CD4-positive, alpha-beta T cell treated with Interleukin-17A for 4 hours (primary cell): ENCODE measurements around the gene KRTAP9-9.
"Not testable (repeated sequence)": the region's sequence is repeated elsewhere in the genome, so short reads cannot be mapped to it uniquely, and the experiment has no call there.

Source experiments
- DNase-seq: peaks from one replicate; pipeline ENCODE4 v3.0.0-alpha.2; 2020; ENCODE audit warnings: mixed read lengths

The KRTAP9-9 gene

GRCh38 chr17:41255381-41256290 is at the start of gene KRTAP9-9:
KRTAP9-9 (plus strand) TSS chr17:41255384.
- not testable (repeated sequence) for DNase-seq

- DNase-seq = no peak
Observed at GRCh38 chr17:41211845-41212466, 43.2 kb upstream of the KRTAP9-9 start.

- no peak for DNase-seq
Observed at GRCh38 chr17:41212524-41213169, 42.5 kb upstream of the KRTAP9-9 start.

- DNase-seq = no peak
Observed at GRCh38 chr17:41215681-41216080, 39.5 kb upstream of the KRTAP9-9 start.

- no peak for DNase-seq
Observed at GRCh38 chr17:41223821-41224220, 31.4 kb upstream of the KRTAP9-9 start.

- DNase-seq = no peak
Observed at GRCh38 chr17:41226051-41226450, 29.1 kb upstream of the KRTAP9-9 start.

- DNase-seq = not testable (repeated sequence)
Observed at GRCh38 chr17:41226598-41227095, 28.5 kb upstream of the KRTAP9-9 start, which contains the start of gene KRTAP9-2. KRTAP9-2 (plus strand) TSS chr17:41226648; CDS start chr17:41226655, 7 bp downstream.

GRCh38 chr17:41230094-41230493 is 25.1 kb upstream of the KRTAP9-9 start:
- DNase-seq = no peak

- DNase-seq = no peak
Observed at GRCh38 chr17:41231731-41232130, 23.5 kb upstream of the KRTAP9-9 start.

GRCh38 chr17:41232399-41233105 is 22.6 kb upstream of the KRTAP9-9 start, which contains the start of gene KRTAP9-3:
KRTAP9-3 (plus strand) TSS chr17:41232449; CDS start chr17:41232502, 53 bp downstream.
- not testable (repeated sequence) for DNase-seq

GRCh38 chr17:41237116-41237515 is 18.1 kb upstream of the KRTAP9-9 start:
- not testable (repeated sequence) for DNase-seq

GRCh38 chr17:41237949-41238437 is 17.2 kb upstream of the KRTAP9-9 start, which contains the start of gene KRTAP9-8:
KRTAP9-8 (plus strand) TSS chr17:41237999; CDS start chr17:41238052, 53 bp downstream.
- DNase-seq = not testable (repeated sequence)

GRCh38 chr17:41246995-41247787 is 8.0 kb upstream of the KRTAP9-9 start:
- not testable (repeated sequence) for DNase-seq

GRCh38 chr17:41249637-41250240 is 5.4 kb upstream of the KRTAP9-9 start, which contains the start of gene KRTAP9-4:
KRTAP9-4 (plus strand) TSS chr17:41249687; CDS start chr17:41249721, 34 bp downstream.
- DNase-seq = not testable (repeated sequence)

- DNase-seq = no peak
Observed at GRCh38 chr17:41251261-41251660, 3.9 kb upstream of the KRTAP9-9 start.

- DNase-seq = no peak
Observed at GRCh38 chr17:41254861-41255260, 323 bp upstream of the KRTAP9-9 start.

GRCh38 chr17:41256291-41256685 is 1.1 kb downstream of the KRTAP9-9 start:
- DNase-seq = no peak

GRCh38 chr17:41258406-41258805 is 3.2 kb downstream of the KRTAP9-9 start:
- no peak for DNase-seq

GRCh38 chr17:41263212-41263611 is 8.0 kb downstream of the KRTAP9-9 start:
- no peak for DNase-seq

GRCh38 chr17:41264599-41264998 is 9.4 kb downstream of the KRTAP9-9 start:
- DNase-seq = no peak

- no peak for DNase-seq
Observed at GRCh38 chr17:41265078-41265477, 9.9 kb downstream of the KRTAP9-9 start, which contains the start of gene KRTAP9-6. KRTAP9-6 (plus strand) TSS chr17:41265378; CDS start chr17:41265378, 0 bp downstream.
